Uterine smooth muscle cell (primary cell): Measurements from ENCODE around the gene D2HGDH. TPM values are rescaled to one million over a fixed set of nuclear protein-coding genes. Genes with fewer than 3 reads are reported as not detected.

ENCODE experiments used
- total RNA-seq: library from RNA; depleted of rRNA; stranded (reverse); fragments of >200 nt; gene quantifications from 2 replicates; pipeline ENCODE4 v1.2.3, GENCODE V29; 2014

The D2HGDH gene
- 22.7 and 28.5 TPM in 2 replicates for total RNA-seq

DNA sequence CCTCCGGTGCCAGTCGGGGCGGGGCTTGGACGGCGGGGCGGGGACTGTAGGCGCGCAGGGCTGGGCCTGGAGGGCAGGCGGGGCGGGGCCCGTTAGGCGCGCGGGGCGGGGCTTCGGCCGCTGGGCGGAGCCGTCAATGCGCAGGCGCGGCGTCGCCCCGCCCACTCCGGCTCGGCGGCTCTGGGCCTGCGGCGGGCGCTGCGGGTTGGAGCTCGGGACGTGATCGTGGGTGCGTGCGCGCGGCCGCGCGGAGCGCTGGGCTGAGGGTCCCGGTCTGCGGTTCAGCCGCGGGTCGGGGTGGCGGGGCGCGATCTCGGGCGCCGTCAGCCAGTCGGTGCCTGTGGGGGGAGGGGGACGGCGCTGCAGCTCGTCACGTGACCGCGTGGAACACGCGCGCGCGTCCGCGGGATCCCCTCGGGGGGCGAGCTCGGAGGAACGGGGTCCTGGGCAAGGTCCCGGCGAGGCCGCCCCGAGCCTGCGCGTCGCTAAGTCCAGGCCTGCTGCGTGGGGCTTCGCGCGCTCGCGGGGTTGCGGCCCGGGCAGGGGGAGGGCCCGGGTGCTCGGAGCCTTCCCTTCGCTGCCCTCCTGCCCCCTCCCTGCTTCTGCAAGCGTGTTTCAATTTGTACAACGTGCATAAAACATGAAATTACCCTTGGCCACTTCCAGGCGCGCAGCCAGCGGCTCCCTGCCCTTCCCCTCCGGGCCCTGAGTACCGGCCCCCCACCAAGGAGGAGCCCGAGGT lies at the start of gene D2HGDH:
TSS of gene D2HGDH (plus strand) at position 164 of the 742 bp plus-strand sequence. CDS start 595 bp downstream, outside the sequence.

DNA sequence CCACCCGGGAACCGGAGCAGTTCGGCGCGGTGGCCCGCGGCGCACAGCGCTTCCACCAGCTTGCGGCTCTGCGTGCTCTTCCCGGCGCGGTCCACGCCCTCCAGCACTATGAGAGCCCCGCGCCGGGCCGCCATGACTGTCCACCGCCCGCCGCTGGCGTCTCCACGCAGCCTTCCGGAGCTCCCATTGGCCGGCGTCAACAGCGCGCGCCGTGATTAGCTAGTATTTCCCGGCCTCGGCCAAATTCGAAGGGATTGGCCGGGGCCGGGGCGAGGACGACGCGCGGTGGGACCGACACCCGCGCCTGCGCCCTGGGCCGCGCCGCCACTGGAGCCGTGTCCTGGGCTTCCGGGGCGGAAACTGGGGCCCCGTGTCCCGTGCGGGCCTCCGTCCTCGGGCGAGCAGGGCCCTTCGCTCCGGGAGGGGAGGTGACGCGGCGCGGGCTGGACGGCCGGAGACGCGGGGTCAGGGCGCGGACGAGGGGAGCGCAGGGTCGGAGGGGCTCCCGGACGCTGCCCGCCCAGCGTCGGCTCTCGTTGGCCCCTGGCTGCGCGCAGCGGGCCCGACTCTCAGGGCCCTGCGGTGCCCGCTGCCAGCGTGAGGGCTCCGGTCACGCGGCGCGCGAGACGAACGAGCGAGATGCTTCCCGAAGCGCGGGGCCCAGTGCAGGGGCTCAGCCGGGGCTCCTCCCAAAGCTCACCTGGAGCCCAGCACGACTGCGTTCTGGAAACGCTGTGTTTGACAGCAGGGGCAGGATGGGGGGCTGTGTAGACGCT lies 47.6 kb upstream of the D2HGDH start, which contains the start of gene DTYMK:
TSS of gene DTYMK (minus strand) at position 166 of the 776 bp plus-strand sequence. CDS start at position 134, 32 bp downstream.

DNA sequence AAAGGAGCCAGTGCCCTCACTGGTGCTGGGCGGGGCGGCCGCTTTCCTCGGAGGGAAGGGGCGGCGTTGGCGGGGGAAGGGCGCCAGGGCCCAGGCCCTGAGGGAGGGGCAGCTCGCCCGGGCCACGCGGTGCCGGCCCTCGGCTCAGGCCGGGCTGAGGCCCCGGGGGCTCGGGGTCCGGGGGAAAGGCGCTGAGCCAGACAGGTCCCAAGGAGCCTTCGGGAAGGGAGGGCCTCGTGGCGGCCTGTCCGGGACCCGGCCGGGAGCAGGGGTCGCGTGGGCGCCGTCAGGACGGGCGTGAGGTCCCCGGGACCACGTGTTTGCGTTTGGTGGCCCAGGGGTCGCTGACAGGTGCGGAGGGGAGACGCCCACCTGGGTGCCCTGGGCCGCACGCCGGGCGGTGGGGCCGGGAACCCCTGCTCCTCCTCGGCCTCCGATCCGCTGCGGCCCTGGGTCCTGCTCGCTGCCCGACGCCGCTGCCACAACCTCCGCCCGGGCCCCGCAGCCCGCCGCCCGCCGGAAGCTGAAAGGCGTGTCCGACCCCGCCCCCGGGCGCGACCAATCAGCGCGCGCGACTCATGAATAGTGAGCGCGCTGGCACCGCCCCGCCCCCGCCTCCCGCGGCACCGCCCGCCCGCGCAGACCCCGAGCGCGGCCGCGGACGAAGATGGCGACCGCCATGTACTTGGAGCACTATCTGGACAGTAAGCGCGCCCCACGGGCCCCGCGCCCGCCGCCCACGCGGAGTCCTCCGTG lies 32.9 kb upstream of the D2HGDH start, which contains the start of gene ING5:
TSS of gene ING5 (plus strand) at position 641 of the 756 bp plus-strand sequence. CDS start at position 668, 27 bp downstream.

DNA sequence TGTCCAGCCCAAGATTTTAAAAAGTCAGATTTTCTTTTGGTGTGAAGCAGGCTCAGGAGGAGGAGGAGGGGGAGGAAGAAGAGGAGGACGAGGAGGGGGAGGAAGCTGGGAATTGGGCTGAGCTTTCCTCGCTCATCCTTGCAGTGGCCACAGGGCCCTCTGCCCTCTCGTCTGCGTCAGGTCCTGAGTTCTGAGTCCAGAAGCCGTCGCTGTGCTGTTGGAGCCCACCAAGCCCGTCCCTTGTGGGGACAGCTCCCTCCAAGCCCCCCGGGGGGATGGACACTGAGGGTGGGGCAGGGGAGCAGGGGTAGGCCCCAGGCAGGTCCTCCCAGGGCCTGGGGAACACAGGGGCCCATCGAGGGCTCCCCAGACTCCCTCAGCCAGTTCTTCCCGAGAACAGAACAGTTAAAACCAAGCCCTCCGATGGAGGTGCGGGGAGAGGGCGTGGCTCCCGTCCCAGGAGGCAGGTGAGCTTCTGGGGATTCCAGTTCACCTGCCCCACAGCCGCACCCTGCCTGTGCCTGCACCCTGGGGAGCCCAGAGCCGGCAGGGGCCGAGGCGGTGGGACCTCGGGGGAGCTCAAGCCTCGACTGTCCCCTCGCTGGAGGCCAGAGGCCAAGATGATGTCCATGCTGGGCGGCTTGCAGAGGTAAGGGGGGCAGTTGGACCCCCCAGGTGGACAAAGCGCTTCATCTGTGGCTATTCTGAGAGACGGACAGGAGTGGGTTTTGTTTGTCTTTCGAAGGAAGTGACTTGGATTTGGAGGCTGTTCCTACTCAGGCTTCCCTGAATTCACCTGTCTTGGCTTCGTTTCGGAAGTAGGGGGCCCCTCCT lies 42.1 kb downstream of the D2HGDH start, which contains the start of gene GAL3ST2:
TSS of gene GAL3ST2 (plus strand) at position 487 of the 834 bp plus-strand sequence. CDS start at position 621, 134 bp downstream.

DNA sequence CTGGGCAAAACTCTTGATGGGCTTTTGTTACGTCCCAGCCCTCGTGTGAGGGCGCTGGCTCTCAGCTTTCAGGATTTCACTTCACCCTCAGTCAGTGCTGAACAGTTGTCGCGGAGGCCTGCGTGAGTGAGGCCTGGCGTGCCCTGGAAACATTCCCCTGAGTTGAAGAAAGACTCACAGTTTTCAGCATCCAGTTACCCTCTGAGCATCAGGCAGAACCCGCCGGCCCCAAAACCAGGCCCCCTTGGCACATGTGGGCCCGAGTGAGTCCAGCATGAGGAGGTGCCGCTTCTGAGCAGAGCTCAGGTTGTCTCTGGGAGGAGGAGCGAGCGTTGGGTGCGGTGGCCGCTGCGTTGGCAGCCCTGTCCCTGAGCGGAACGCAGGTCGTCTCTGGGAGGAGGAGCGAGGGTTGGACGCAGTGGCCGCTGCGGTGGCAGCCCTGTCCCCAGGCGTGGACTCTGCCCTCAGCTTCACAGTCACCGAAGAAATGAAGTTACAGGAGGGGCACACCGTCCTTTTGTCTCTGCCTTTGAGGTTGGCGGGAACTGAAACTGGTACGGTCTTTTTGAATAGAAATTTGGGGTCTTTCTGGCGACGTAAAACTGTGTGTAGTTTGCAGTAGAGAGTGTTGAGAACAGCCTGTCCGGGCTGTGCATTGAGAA lies 74.4 kb downstream of the D2HGDH start, which contains the start of gene NEU4:
TSS of gene NEU4 (plus strand) at position 473 of the 662 bp plus-strand sequence. CDS start 5,292 bp downstream, outside the sequence.

Other genes starting within 250 kb of the D2HGDH start
- gene STK25, start 226.0 kb upstream of the D2HGDH start, total RNA-seq: 170 and 196 TPM in 2 replicates
- 10.6 and 13.6 TPM in 2 replicates for gene BOK, start 175.9 kb upstream of the D2HGDH start, total RNA-seq
- gene THAP4, start 97.5 kb upstream of the D2HGDH start, total RNA-seq: 44.4 and 47.7 TPM in 2 replicates
- 54.0 and 78.8 TPM in 2 replicates for gene ATG4B, start 96.9 kb upstream of the D2HGDH start, total RNA-seq
- gene DTYMK, start 47.8 kb upstream of the D2HGDH start, total RNA-seq: 32.7 and 83.3 TPM in 2 replicates
- 23.4 and 26.9 TPM in 2 replicates for gene ING5, start 32.6 kb upstream of the D2HGDH start, total RNA-seq
- gene GAL3ST2, start 42.2 kb downstream of the D2HGDH start, total RNA-seq: 0.25 and 0.44 TPM in 2 replicates
- gene NEU4, start 74.6 kb downstream of the D2HGDH start, total RNA-seq: 0.50 TPM in 1 of 2 replicates, not detected in the other
- gene PDCD1, start 124.3 kb downstream of the D2HGDH start, total RNA-seq: not detected in 2 replicates
- gene RTP5, start 135.1 kb downstream of the D2HGDH start, total RNA-seq: not detected in 2 replicates